Brain microvascular endothelial cell (primary cell): ENCODE measurements around the gene ANKRD7.

Source experiments
- DNase-seq: peaks from one replicate; pipeline ENCODE4 v3.0.0-alpha.2; 2020
- H3K27ac ChIP-seq: fragments of 250-450 bp; sonication (Bioruptor Pico); 2 replicates; pipeline ENCODE4 v1.5.1; 2020; ENCODE audit warnings: mild to moderate bottlenecking, moderate library complexity
- H3K27me3 ChIP-seq: fragments of 250-450 bp; sonication (Bioruptor Pico); replicated peaks from 2 replicates; pipeline ENCODE4 v1.5.1; 2020; ENCODE audit warnings: mild to moderate bottlenecking
- H3K36me3 ChIP-seq: fragments of 250-450 bp; sonication (Bioruptor Pico); replicated peaks from 2 replicates; pipeline ENCODE4 v1.5.1; 2020; ENCODE audit warnings: mild to moderate bottlenecking
- H3K4me3 ChIP-seq: 2 replicates; pipeline ENCODE4 v1.5.1; 2011; ENCODE audit warnings: low read depth, mild to moderate bottlenecking, control low read depth, low read length, moderate library complexity
- in situ Hi-C: cut with HindIII; loops from 2 replicates; pipeline ENCODE4 v1.10.0; 2017; ENCODE audit warnings: low sequenced_read_pairs, low pct_ligation_motif_present
- TF ChIP-seq, protein P1 (sequence below): IDR thresholded peaks from 2 replicates; pipeline ENCODE4 v1.5.1; 2011; ENCODE audit warnings: low read depth, mild to moderate bottlenecking, moderate library complexity, low read length, control low read depth, inconsistent platforms; ENCODE audit errors: missing control alignments

The ANKRD7 gene

GRCh38 chr7:118224521-118224920 is at the start of gene ANKRD7:
TSS of gene ANKRD7 (plus strand) at chr7:118224704. CDS start at chr7:118224831, 127 bp downstream.
- H3K27ac ChIP-seq, result no peak within 1 kb of the TSS
- no peaks in the 10 kb centered on the region for H3K36me3 ChIP-seq
- in situ Hi-C loops, result no loop called here

GRCh38 chr7:118175740-118176139 is 48.8 kb upstream of the ANKRD7 start:
- in situ Hi-C loops, result no loop called here
- Histone ChIP-seq H3K36me3 (no peaks in the 10 kb centered on the region), H3K4me3 (no peak overlapping the region), H3K27me3 (no peaks in the 10 kb centered on the region), H3K27ac (no peak overlapping the region)
- no peak for DNase-seq
- TF ChIP-seq, protein P1, sequence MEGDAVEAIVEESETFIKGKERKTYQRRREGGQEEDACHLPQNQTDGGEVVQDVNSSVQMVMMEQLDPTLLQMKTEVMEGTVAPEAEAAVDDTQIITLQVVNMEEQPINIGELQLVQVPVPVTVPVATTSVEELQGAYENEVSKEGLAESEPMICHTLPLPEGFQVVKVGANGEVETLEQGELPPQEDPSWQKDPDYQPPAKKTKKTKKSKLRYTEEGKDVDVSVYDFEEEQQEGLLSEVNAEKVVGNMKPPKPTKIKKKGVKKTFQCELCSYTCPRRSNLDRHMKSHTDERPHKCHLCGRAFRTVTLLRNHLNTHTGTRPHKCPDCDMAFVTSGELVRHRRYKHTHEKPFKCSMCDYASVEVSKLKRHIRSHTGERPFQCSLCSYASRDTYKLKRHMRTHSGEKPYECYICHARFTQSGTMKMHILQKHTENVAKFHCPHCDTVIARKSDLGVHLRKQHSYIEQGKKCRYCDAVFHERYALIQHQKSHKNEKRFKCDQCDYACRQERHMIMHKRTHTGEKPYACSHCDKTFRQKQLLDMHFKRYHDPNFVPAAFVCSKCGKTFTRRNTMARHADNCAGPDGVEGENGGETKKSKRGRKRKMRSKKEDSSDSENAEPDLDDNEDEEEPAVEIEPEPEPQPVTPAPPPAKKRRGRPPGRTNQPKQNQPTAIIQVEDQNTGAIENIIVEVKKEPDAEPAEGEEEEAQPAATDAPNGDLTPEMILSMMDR, result no peak

More at GRCh38 chr7:118224521-118224920, at the start of gene ANKRD7:
- no peaks in the 10 kb centered on the region for H3K27me3 ChIP-seq
- TF ChIP-seq, protein P1, result no peak
- no peak for DNase-seq
- no peak within 1 kb of the TSS for H3K4me3 ChIP-seq

- Histone ChIP-seq H3K27ac (no peak overlapping the region), H3K4me3 (no peak overlapping the region), H3K27me3 (no peaks in the 10 kb centered on the region), H3K36me3 (no peaks in the 10 kb centered on the region)
- in situ Hi-C loops, result no loop called here
- DNase-seq, result no peak
- TF ChIP-seq, protein P1, result no peak
Observed at GRCh38 chr7:118179191-118179590, 45.3 kb upstream of the ANKRD7 start.

DNA sequence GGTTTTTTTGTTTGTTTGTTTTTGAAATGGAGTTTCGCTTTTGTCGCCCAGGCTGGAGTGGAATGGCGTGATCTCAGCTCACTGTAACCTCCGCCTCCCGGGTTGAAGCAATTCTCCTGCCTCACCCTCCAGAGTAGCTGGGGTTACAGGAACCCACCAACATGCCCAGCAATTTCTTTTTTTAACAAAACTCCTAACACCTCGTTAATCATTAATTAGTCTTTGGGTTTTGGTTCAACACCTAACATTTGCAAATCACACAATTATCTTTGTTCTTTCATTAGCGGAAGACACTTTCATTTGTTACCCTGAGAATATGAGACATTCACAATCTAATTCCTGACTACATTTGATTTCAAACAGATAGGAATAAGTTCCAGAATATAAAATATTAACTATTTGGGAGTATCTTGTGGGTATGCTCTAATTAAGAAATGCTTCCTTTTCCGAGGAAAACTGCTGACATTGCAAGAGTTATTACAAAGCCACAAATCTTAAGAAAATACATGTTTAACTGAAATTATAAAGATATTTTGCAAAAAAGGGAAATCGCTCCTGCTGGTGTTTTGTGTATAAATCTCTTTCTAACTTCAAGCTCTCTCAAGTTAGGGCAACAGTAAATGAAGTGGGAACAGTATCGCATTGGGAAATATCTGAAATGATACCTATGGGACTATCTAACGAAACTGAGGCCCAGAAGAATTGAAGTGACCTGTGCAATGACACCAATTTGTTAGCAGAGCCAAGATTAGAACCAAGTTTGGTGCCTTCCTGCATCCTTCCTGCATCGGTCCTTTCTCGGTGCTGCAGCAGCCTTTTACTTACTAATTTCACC is 41.7 kb upstream of the ANKRD7 start:
- DNase-seq, result no peak
- Histone ChIP-seq H3K27me3 (no peaks in the 10 kb centered on the region), H3K4me3 (peak overlapping the region; percentile 83), H3K27ac (peak overlapping the region; percentile 92), H3K36me3 (no peaks in the 10 kb centered on the region)
- in situ Hi-C loops, result no loop called here
- TF ChIP-seq, protein P1, result no peak

GRCh38 chr7:118183428-118183785 is 41.1 kb upstream of the ANKRD7 start:
- no peak for DNase-seq
- TF ChIP-seq, protein P1, result no peak
- H3K27ac ChIP-seq, result peak overlapping the region; percentile 92
- H3K4me3 ChIP-seq, result peak overlapping the region; percentile 83
- in situ Hi-C loops, result no loop called here
- H3K36me3 ChIP-seq, result no peaks in the 10 kb centered on the region
- H3K27me3 ChIP-seq, result no peaks in the 10 kb centered on the region
